Stimulated activated CD4-positive, alpha-beta T cell treated with anti-CD3 and anti-CD28 coated beads, Interleukin-2, amount 100 ng/mL, for 4 hours (primary cell): Measurements from ENCODE around the gene BIN1.

Source experiments
- DNase-seq: peaks from one replicate; pipeline ENCODE4 v3.0.0-alpha.2; 2020; ENCODE audit warnings: low read depth

Gene BIN1

DNA sequence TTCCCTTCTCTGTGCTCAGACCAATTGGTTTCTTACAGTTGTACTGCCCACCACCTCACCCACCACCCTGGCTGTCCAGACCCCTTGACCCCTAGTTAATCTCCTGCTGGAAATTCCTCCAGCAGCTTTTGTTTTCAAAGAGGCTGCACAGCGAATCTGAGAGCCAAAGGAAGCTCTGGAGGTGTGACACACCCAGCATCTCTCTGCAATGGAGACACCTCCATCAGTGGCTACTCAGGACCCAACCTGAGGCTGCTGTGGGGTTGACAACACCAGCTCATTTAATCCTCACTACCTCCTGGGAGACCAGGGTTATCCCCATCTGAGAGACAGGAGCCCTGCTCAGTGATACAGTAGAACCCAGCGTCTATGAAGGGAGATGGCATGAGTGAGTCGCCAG lies 86.4 kb downstream of the BIN1 start:
- no peak for DNase-seq

DNA sequence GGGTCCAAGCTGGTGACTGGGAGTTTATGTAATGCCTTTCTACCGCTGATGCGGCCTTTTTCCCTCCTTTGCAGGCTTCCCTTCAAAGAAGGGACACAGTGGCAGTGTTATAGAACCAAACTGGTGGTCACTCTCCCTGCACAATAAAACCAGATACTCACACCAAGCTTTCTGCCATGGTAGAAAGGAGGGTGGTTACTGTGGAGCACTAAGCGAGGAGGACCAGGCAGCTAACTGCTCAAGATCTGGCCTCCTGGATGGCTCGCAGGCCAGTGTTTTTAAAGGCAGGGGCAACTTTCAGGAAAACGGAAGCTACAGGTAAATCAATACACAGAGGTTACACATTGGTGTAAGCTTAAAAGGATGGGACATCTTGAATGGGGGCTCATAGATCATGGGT lies 89.4 kb downstream of the BIN1 start:
- no peak for DNase-seq

DNA sequence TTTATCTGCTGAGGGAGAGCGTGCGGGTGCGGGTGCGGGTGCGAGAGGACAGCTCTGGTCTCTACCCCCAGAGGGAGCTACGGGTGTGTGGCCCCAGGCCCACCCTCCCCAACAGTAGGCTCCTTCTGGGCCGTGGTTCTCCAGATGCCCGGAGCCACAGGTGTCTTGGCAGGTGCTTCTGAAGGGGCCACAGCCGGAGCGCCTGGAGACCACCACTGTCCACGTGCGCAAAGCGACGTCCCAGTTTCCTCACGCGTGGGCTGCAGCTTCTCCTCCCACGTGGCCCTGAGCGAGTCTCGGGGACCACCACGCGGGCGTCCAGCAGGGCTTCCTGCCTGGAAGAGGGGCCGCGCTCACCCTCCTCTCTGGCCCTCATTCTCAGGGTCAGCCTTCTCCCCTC lies 90.6 kb downstream of the BIN1 start:
- DNase-seq: no peak

GRCh38 chr2:127015106-127015910 lies 91.6 kb downstream of the BIN1 start:
- no peak for DNase-seq

- no peak for DNase-seq
These were observed 92.3 kb downstream of the BIN1 start for GRCh38 chr2:127014630-127015029.

GRCh38 chr2:127014224-127014623 lies 92.7 kb downstream of the BIN1 start:
- DNase-seq: no peak

DNA sequence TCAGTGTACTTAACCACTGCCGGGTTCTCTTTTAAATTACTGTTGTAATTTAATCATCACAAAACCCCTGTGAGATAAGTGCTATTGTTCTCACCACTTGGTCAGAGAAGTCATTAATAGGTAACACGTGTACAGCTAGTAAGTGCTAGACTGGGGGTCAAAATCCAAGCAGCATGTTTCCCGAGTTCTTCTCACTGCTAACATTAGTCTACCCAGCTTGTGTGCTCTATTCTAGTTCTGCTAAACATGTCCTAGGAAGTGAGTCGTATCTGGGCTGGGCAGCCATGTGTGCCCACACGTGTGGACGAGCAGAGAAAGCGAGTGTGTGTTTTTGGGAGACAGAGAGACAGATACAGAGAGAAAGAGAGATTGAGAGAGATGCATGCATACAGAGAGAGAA lies 94.1 kb downstream of the BIN1 start:
- DNase-seq: no peak

GRCh38 chr2:127012215-127012614 lies 94.7 kb downstream of the BIN1 start:
- DNase-seq: no peak

DNA sequence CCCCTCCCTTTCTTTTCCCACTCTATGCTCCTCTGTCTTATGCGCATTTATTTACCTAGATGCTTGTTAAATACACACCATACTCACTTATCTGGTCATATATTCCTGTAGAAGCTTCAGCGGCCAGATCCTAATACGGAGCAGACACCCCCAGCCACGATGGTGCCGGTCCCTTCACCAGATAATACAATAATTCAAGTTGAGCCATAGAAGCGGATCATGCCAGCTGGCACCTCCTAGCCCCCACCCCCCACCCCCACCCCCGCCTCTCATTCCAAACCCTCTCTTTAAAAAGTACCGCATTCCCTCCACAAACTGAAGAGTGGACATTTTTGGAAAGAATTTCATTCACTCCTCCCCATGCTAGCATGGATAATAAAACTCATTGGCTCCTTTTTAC lies 95.2 kb downstream of the BIN1 start:
- DNase-seq: no peak

DNA sequence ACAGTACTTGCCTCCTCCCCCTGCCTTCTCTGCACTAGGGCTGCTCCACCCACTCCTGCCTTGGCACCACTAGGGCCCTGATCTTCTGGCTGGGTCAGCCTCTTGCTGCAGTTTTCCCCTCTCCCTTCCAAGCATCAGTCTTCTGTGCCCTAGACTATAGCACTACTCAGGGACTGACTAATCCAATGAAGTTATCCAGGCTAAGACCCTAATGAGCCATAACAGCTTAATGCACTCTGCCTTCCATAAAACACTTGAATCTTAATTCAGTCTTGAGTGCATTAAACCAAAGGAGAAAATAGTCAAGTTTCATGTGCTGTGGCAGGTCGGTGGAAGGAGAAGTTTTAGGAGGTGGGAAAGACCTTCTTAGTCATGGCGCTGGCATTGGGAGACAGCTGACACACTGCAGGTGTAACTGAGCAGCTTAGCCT lies 95.7 kb downstream of the BIN1 start:
- DNase-seq: no peak

GRCh38 chr2:127008265-127009015 lies 98.5 kb downstream of the BIN1 start:
- DNase-seq: no peak

DNA sequence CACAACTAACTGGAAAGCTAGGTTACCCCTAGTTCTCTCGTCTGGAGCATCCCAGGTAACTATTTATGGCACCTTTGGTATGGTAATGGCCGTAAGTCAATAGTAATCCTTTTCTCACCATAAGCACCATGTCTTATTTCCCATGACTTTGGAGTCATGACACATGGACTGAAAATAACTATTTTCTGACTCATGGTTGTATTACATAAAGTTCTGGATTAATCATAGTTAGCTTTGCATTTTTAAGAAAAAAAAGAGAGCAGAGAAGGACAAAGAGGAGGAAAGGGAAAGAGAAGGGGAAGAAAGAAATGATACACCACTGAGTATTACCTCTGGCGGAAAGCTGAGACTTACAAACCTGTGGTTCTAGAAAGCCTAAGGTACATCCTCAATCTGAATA lies 99.3 kb downstream of the BIN1 start:
- DNase-seq: no peak

DNA sequence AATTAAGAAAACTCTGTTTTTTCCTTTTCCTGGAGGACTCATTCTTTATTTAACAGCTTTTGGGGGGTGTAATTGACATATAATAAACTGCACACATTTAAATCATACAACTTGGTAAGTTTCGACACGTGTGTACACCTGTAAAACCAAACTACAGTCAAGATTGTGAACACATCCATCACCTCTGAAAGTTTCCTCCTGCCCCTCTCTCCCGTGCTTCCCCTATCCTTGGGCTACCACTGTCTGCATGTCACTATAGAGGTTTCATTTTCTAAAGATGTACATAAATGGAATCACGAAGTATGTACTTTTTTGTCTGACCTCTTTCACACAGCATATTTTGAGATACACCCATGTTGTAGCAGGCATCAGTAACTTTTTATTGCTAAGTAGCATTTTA lies 100.0 kb downstream of the BIN1 start:
- DNase-seq: no peak

DNA sequence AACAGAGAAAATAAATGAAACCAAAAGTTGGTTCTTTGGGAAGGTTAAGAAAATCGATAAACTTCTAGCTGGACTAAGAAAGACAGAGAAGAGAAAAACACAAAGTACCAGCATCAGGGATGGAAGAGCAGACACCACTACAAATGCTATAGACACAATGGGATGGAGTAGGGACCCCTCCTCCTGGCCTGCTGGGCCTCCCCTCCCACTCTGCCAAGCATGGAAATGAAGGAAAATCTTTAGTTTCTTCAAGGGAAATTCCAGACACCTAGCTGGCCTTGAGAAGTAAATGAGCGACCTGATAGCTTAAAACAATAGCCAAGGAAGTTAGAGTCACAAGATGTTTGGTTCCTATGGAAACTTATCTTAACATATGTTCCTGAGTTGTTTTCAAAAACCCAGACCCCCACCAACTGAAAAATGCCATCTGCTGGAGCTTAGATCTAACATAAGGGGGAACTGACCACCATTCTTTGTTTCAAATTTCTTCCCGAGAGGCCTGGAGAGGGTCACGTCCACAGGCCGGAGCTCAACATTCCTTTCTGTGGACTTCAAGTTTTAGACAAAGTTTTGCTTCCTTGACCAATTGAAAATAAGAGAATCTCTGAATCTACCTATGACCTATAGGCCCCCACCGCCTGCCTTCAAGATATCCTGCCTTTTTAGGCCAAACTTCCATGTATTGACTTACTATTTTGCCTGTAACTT lies 101.9 kb downstream of the BIN1 start:
- DNase-seq: no peak

- no peak for DNase-seq
These were observed 103.7 kb downstream of the BIN1 start for GRCh38 chr2:127003070-127003800.

GRCh38 chr2:127001751-127002150 lies 105.2 kb downstream of the BIN1 start:
- DNase-seq: no peak

- DNase-seq: no peak
These were observed 106.0 kb downstream of the BIN1 start for GRCh38 chr2:127000937-127001336.

DNA sequence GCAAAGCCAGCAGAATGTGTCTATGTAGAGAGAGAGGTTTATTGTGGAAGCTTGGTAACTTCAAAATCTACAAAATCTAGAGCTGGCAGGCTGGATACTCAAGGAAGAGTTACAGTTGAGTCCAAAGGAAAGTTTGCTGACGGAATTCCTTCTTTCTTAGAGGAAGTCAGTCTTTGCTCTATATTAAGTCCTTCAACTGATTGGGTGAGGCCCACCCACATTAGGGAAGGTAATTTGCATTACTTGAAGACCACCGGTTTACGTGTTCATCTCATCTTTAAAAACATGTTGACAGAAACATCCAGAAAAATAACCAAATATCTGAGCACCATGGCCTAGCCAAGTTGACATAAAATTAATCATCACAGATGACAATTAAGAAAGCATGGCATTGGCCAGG lies 106.8 kb downstream of the BIN1 start:
- no peak for DNase-seq

DNA sequence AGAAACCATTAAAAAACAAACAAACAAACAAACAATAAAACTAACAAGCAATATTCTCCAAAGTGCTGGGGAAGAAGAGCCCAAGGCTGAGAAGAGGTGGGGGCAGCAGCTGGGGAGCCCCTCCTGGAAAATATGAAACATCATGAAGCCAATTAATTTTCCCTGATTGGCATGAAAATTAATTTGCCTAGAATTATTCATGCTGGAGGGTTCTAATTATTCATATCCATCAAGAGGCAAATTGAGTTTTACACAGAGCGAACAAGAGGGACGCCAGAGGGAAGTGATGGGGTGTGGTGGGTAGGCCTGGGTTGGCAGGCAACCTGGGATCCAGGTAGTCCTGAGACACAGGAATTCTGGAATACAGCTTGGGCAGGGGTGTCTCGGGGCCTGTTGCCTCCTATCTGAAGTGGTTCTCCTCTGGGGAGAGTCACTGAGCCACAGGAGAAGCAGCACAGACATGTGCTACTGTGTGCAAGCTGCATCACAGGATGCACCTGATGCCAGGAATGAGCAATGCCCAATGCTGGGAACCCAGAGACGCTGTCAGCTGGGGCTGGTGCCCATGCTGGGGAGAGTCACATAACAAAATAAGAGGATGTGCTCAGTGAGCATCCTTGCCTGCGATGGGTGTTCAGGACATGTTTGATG lies 107.7 kb downstream of the BIN1 start:
- DNase-seq: no peak

- no peak for DNase-seq
These were observed 108.5 kb downstream of the BIN1 start for GRCh38 chr2:126998486-126998885.
